Measurements from ENCODE around the gene CETP. TPM values are rescaled to one million over a fixed set of nuclear protein-coding genes. Genes with fewer than 3 reads are reported as not detected.

Gene CETP
- total and polyA plus RNA-seq, 2 of the 13 experiments (the other 11 are each of a cell fraction or from before 2014, with no cell fraction given), result 0.31 to 9.8 TPM

DNA sequence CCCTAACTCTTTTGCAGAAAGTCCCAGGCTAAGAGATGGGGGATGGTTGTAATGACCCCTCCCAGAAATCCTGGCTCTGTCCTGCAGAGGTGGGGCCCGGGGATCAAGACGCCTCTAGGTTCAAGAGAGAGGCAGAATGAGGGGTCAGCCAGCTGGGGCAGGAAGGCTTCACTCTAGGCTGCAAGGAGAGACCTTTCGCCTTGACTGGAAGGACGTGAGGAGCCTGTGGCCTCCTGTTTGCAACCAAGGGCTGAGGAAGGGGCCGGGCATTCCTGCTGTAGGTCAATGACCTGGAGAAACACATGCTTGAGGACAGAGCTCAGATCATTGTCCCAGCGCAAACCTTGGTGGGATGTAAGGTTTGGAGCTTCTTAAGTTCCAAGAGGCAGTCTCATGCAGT, 8.7 kb upstream of the CETP start:
- POLR2A ChIA-PET, result interaction anchor here (1.0 to 1.5 kb wide), 2 partner anchors 21 to 138 kb away, joined by 3 to 4 read pairs; partner anchors contain the start of gene HERPUD1
- no peaks in the 10 kb centered on the region for H4K20me1 ChIP-seq (ENCODE audit: insufficient read depth, low read length)
- H3K4me1 ChIP-seq (ENCODE audit: insufficient read depth, low read length), result peaks cover 53% of the 10 kb centered on the region
- no peaks in the 10 kb centered on the region for H3K9me3 ChIP-seq (ENCODE audit: low read length)
- WGBS (ENCODE audit: low lambda C conversion rate), result 9% methylated on average over 6 of the region's 6 CpGs
- TF ChIP-seq ZBTB42 (CRISPR knock-in tag; IDR thresholded peaks at IDR 0.05) (no peak), ZNF724P (CRISPR knock-in tag; IDR thresholded peaks at IDR 0.05; ENCODE audit: borderline replicate concordance) (no peak), JUND (CRISPR knock-in tag; IDR thresholded peaks at IDR 0.05) (no peak), RXRA (CRISPR knock-in tag; IDR thresholded peaks at IDR 0.05) (peak; percentile 44; the same call in 1 of the 2 replicates), ZFP1 (CRISPR knock-in tag; IDR thresholded peaks at IDR 0.05) (no peak), BHLHE40 (IDR thresholded peaks at IDR 0.05; ENCODE audit: low read length) (no peak), FOXO1 (CRISPR knock-in tag; IDR thresholded peaks at IDR 0.05) (no peak), ZBTB14 (CRISPR knock-in tag; IDR thresholded peaks at IDR 0.05) (no peak), RXRB (CRISPR knock-in tag; IDR thresholded peaks at IDR 0.05; ENCODE audit: borderline replicate concordance) (0 out of 2 replicates have a peak, but pooled peaks have one; percentile 43), ZNF431 (CRISPR knock-in tag; IDR thresholded peaks at IDR 0.05; ENCODE audit: borderline replicate concordance, low read depth) (no peak)
- TF ChIP-seq, protein P1, sequence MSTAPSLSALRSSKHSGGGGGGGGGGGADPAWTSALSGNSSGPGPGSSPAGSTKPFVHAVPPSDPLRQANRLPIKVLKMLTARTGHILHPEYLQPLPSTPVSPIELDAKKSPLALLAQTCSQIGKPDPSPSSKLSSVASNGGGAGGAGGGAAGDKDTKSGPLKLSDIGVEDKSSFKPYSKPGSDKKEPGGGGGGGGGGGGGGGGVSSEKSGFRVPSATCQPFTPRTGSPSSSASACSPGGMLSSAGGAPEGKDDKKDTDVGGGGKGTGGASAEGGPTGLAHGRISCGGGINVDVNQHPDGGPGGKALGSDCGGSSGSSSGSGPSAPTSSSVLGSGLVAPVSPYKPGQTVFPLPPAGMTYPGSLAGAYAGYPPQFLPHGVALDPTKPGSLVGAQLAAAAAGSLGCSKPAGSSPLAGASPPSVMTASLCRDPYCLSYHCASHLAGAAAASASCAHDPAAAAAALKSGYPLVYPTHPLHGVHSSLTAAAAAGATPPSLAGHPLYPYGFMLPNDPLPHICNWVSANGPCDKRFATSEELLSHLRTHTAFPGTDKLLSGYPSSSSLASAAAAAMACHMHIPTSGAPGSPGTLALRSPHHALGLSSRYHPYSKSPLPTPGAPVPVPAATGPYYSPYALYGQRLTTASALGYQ (CRISPR knock-in tag; IDR thresholded peaks at IDR 0.05), result no peak
- TF ChIP-seq, protein P2, sequence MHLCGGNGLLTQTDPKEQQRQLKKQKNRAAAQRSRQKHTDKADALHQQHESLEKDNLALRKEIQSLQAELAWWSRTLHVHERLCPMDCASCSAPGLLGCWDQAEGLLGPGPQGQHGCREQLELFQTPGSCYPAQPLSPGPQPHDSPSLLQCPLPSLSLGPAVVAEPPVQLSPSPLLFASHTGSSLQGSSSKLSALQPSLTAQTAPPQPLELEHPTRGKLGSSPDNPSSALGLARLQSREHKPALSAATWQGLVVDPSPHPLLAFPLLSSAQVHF (CRISPR knock-in tag; IDR thresholded peaks at IDR 0.05), result no peak
- no peak overlapping the region for H3K9ac ChIP-seq (ENCODE audit: insufficient read depth, low read depth, low read length)
- DNase-seq (ENCODE audit: low spot score) (no peak), ATAC-seq (no peak), FAIRE-seq (no peak)
- H3K27me3 ChIP-seq (ENCODE audit: control insufficient read depth in 1 of 2, insufficient read depth in 2 of 2, low read length in 2 of 2), result peaks cover 0 to 3% of the 10 kb centered on the region in 2 experiments; a peak in 1 of 5 replicates
- BruUV-seq (replicated peaks), result no TSS peak
- in situ Hi-C loops (cut with HindIII; ENCODE audit: extremely low pct_ligation_motif_present, low pct_unique_long_range_greater_than_20kb), result loop anchor here (5.0 kb wide), 1 partner anchor 86 kb away; the partner anchor contains the start of gene SLC12A3
- no peak overlapping the region for H2AFZ ChIP-seq (ENCODE audit: low read length)
- H3K4me2 ChIP-seq (ENCODE audit: low read depth, low read length), result peak overlapping the region; percentile 10; the same call in 1 of the 2 replicates
- intact Hi-C loops (cut with micrococcal nuclease; ENCODE audit: unreplicated experiment), result no loop called here
- no peak overlapping the region for H3K4me3 ChIP-seq (replicated peaks in 1 of 3; ENCODE audit: insufficient read depth in 1 of 3, low read depth in 2 of 3, low read length in 3 of 3)
- no peaks in the 10 kb centered on the region for H3K36me3 ChIP-seq (replicated peaks in 1 of 2; ENCODE audit: control insufficient read depth in 1 of 2, insufficient read depth in 2 of 2, low read length in 2 of 2)
- H3K27ac ChIP-seq (ENCODE audit: extremely low read length, insufficient read depth, low read length), result no peak overlapping the region
- no peaks in the 10 kb centered on the region for H3K79me2 ChIP-seq (ENCODE audit: insufficient read depth, low read length)
- CTCF ChIA-PET (ENCODE audit: low intra/inter-chr PET ratio, low total read pairs), result no interaction called here
